Suppressor macrophage treated with lipopolysaccharide for 1 hour (primary cell): ENCODE results near the gene RAB11FIP4.

Experiments
- DNase-seq, 3 donors: peaks; one replicate each; pipeline ENCODE4 v3.0.0-alpha.2; 2020 to 2022

The RAB11FIP4 gene

GRCh38 chr17:31550389-31551056, 159.0 kb downstream of the RAB11FIP4 start:
- no peak for DNase-seq

- no peak for DNase-seq
These were observed 161.1 kb downstream of the RAB11FIP4 start for GRCh38 chr17:31552568-31552967.

- no peak for DNase-seq
These were observed 162.0 kb downstream of the RAB11FIP4 start for GRCh38 chr17:31553506-31553905.

DNA sequence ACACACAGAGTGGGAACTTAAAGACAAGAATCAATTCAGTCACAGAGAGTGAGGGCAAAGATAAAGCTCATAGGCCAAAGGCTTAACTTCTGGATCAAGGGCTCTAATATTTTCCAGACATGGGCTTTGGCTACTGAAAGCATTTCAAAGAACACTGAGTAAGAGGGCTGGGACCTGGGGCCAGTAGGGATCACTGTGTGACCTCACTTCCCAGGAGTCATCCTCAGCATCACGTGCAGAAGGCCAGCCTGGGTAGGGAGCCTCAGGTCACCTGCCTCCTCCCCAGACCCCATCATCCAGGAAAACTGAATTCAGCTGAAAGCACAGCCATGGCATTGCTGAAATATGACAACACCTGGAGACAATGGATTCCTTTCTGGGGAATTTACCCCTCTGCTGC, 163.5 kb downstream of the RAB11FIP4 start:
- DNase-seq, result no peak

- DNase-seq, result no peak
These were observed 165.6 kb downstream of the RAB11FIP4 start for GRCh38 chr17:31556969-31557645.

GRCh38 chr17:31558748-31559583, 167.5 kb downstream of the RAB11FIP4 start:
- DNase-seq, result peak; percentile 87 to 96 (median 93)

- peak; percentile 76 to 92 (median 83) for DNase-seq
These were observed 168.4 kb downstream of the RAB11FIP4 start for GRCh38 chr17:31559584-31560501.

DNA sequence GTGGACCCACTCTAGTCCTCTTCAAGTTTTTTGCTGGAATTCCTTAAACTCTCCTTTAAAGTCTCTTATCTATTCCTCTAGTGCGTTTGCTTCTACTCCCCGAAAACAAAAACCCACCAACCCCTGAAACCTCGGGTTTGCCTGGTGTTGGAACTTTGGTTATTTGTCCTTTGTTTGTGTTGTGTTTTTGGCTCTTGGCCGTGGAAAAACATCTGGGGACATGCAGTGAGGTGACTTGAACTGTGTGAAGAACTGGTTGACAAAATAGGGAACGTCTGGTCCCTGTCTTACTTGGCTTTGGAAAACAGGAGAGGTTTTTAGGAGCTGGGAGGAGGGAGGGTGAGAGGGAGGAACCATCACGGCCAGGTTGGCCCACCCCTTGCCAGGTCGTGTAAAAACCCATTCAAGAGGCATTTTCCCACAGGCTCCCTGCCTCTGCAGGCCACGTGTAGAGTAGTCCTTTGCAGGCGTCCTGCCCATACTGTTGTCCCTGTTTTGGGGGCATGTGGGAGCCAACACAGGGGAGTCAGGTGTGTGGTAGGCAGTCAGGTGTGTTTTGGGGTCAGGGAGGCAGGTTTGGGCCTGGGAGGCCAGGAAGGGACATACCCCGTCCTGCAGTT, 169.3 kb downstream of the RAB11FIP4 start:
- no peak for DNase-seq

- DNase-seq, result peak; percentile 82 to 95 (median 90)
These were observed 170.2 kb downstream of the RAB11FIP4 start for GRCh38 chr17:31561469-31562375.

GRCh38 chr17:31562376-31562840, 170.9 kb downstream of the RAB11FIP4 start:
- peak; percentile 49 to 52 (median 49) for DNase-seq

GRCh38 chr17:31564291-31564690, 172.8 kb downstream of the RAB11FIP4 start:
- DNase-seq, result no peak

DNA sequence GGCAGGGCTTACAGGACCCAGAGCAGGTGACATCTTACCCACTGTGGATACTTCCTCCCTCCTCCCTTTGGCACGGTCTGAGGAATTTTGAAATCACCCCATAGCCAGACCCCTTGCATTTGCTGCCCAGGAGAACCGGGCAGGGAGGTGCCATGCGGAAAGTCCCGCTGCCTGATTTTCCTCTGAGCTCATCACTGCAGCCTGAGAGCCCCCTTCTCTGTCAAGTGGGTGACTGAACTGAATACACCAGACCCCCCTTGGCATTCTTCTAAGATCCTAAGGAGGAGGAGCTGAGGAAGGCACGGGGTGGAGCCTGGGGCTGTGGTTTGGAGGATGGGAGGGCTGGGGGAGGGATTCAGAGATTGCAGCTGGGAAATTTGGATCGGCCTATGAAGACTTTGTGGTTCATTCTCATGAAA, 173.4 kb downstream of the RAB11FIP4 start:
- peak; percentile 85 to 91 (median 87) for DNase-seq

- DNase-seq, result no peak
These were observed 174.2 kb downstream of the RAB11FIP4 start for GRCh38 chr17:31565652-31566051.

DNA sequence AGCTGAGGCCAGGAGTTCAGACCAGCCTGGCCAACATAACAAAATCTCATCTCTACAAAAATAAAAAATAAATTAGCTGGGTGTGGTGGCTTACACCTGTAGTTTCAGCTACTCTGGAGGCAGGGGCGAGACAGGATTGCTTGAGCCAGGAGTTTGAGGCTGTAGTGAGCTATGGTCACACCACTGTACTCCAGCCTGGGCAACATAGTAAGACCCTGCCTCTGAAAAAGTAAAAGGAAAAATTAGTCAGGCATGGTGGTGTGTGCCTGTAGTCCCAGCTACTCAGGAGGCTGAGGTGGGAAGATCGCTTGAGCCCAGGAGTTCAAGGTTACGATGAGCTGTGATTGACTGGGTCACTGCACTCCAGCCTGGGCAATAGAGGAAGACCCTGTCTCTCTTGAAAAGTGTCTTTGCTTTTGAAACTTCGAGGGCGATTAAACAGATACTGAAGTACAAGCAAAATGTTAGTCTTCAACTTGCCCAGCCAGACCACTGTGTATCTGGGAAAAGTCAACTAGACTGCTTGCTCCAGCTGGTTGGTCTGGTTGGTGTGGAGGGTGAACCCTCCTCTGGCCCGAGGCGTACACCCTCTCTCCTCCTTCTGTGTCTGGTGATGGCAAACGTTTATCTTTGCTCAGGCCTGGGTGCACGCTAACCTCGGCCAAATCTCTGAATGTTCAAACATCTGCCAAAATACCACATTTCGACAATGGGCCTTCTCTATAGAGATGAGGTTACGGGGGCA, 174.9 kb downstream of the RAB11FIP4 start:
- DNase-seq, result no peak

DNA sequence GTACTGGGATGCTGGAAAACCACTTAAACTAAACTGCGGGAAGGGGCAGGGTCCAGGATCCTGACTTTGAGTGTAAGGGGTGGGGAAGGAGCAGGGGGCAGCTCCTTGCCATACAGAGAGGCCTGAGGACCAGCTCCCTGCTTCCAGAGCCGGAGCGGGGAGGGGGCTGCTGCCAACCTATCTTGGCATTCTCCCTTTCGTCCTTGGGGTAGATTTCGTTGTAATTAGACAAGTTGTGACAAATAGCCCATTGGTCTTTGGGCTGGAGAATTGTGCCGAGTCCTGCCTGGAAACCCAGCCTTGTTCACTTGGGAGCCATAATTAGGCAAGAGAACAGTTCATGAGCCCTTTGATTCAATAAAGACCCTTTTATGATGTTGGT, 175.5 kb downstream of the RAB11FIP4 start:
- no peak for DNase-seq

DNA sequence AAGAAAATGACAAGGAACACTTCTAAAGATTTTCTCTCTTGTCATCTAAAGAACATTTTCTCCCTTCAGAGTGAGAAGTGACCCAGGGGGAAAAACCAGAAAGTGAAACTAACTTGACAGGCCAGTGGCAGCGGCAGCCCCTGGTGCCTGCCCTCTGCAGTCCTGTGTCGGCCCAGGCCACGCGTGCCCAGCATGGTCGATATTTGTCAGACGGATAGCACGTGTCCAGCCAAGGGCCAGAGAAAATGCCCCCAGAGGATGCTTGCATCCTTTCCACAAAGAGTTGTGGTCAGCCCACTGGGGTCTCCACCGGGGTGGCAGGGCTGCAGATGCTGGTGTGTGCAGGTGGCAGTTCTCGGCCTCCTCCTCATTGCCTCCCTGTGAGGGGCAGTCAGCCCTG, 176.6 kb downstream of the RAB11FIP4 start:
- DNase-seq, result peak; percentile 53 to 69 (median 62)

- DNase-seq, result peak; percentile 83 to 88 (median 85)
These were observed 177.1 kb downstream of the RAB11FIP4 start for GRCh38 chr17:31568539-31568938.

GRCh38 chr17:31570231-31570630, 178.8 kb downstream of the RAB11FIP4 start:
- no peak for DNase-seq

DNA sequence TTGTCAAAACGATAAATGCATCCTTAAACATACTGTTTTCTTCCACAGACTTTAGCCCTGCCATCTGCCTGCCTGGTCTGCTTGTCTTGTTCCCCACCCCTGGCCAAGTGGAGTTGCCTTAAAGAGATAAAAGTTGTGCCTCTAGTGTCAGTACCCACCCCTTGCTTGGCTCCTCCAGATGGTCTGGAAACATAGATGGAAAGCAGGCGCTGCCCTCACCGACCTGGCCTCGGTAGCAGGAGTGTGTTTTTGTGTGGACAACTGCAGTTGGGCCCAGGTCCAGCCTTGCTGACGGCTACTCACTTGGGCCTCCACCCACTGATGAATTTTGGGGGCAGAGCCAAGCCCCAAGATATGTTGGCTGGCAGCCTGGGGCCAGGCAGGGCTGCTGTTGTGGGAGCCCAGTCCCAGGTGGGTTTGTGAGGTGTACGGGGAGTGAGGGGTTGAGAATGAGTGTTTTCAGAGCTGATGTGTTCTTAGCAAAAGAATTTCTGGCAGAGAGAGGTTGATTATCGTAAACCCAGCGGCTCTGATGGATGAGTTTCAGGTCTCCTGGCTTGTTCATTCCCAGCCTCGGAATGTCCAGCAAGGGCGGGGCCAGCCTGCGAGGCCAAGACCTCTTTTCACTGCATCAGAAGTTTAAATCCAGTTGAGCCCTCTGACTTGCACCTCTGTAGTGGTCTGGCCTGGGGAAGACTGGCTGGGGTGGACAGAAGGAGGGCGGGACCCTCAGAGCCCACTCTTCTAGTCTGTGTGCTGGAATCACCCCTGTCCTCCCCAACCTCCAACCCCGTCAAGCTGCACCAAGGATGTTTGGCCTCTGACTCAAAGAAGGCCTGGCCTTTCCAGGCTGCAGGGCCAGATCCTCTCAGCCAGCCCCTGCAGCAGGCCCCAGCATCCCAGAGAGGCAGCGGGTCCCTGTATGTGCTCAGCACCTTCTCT, 179.7 kb downstream of the RAB11FIP4 start:
- no peak for DNase-seq
